Right cardiac atrium (tissue), 5 donors: ENCODE measurements around the gene CDKAL1. TPM values are rescaled to one million over a fixed set of nuclear protein-coding genes. Genes with fewer than 3 reads are reported as not detected.
A peak's percentile ranks its signal among the peaks of the same experiment; 100 is the strongest.

Experiments
- ATAC-seq, 2 donors: fragments of 200-7000 bp; cut with Tn5 transposase; one replicate each; pipeline versions ENCODE4 v1.8.0 to v1.9.1; 2020; ENCODE audit warnings: moderate library complexity in 2 of 2, mild to moderate bottlenecking in 1 of 2
- DNase-seq, 3 donors: peaks; one replicate each; pipeline ENCODE4 v3.0.0-alpha.2; 2020
- H3K27ac ChIP-seq: one replicate; pipeline ENCODE4 v1.5.1; 2013; ENCODE audit warnings: mild to moderate bottlenecking, low read length, control low read depth, moderate library complexity
- H3K27me3 ChIP-seq: one replicate; pipeline ENCODE4 v1.6.1; 2013; ENCODE audit not compliant: control insufficient read depth, insufficient read depth
- H3K4me1 ChIP-seq: one replicate; pipeline ENCODE4 v1.6.1; 2013; ENCODE audit warnings: low read length; ENCODE audit not compliant: control insufficient read depth, insufficient read depth
- H3K4me3 ChIP-seq: one replicate; pipeline ENCODE4 v1.5.1; 2013; ENCODE audit warnings: low read length, control low read depth
- H3K9me3 ChIP-seq: one replicate; pipeline ENCODE4 v1.6.1; 2013; ENCODE audit warnings: low read length; ENCODE audit not compliant: control insufficient read depth
- WGBS: extraction: QIAGEN DNeasy Blood & Tissue Kit; methylation state at CpG from one replicate; pipeline ENCODE4 v1.1.7; 2013; 5-methylcytosine and 5-hydroxymethylcytosine counted together
- intact Hi-C, 4 donors: fragments of 100-400 bp; cut with DNase I; formaldehyde crosslinking; loops; one replicate each; pipeline versions ENCODE4 v1.11.0 to v1.14.0; 2022 to 2023
- polyA plus RNA-seq: library from polyadenylated mRNA; stranded (reverse); fragments of 200-250 nt; gene quantifications from one replicate; pipeline ENCODE4 v1.2.3, GENCODE V29; 2013
- total RNA-seq, 4 donors: library from RNA; stranded (reverse); fragmentation: NEBNext Ultra II Directional; extraction: Animal tissue kit (Norgen Biotek cat#: 25700); gene quantifications; one replicate each; pipeline ENCODE4 v1.2.1, GENCODE V29; 2021
- donor health status: healthy with polysubstance abuse.
- donor health status: DM: no; HTN: yes; CAD: no.
- donor health status: DM: no; HTN: no; CAD: no.
- donor health status: DM: no; HTN: yes; CAD: no; lungs with severe emphysema.
- donor health status: DM: yes; HTN: yes; CAD: no.

The CDKAL1 gene
- total and polyA plus RNA-seq, 5 donors, result 3.6 to 11.5 (median 10.8) TPM

GRCh38 chr6:21111093-21111725 is 577.0 kb downstream of the CDKAL1 start:
- ATAC-seq (no peak), DNase-seq (no peak)
- peaks cover 1% of the 10 kb centered on the region for H3K4me1 ChIP-seq
- no peaks in the 10 kb centered on the region for H3K27me3 ChIP-seq
- no peak overlapping the region for H3K4me3 ChIP-seq
- H3K27ac ChIP-seq, result no peak overlapping the region
- 80% methylated on average over 4 of the region's 4 CpGs for WGBS
- intact Hi-C loops, result no loop called here
- H3K9me3 ChIP-seq, result no peaks in the 10 kb centered on the region

GRCh38 chr6:21115111-21115510 is 580.9 kb downstream of the CDKAL1 start:
- 27% methylated on average over 2 of the region's 2 CpGs for WGBS
- intact Hi-C loops, result no loop called here
- Histone ChIP-seq H3K4me1 (peaks cover 1% of the 10 kb centered on the region), H3K9me3 (no peaks in the 10 kb centered on the region), H3K27me3 (no peaks in the 10 kb centered on the region), H3K27ac (no peak overlapping the region), H3K4me3 (no peak overlapping the region)
- peak; percentile 59 to 77 for ATAC-seq
- peak in 1 of 3 donors; percentile 63 for DNase-seq

- WGBS, result 71% methylated on average over 3 of the region's 3 CpGs
- Histone ChIP-seq H3K9me3 (no peaks in the 10 kb centered on the region), H3K27me3 (no peaks in the 10 kb centered on the region), H3K4me1 (peaks cover 1% of the 10 kb centered on the region), H3K27ac (no peak overlapping the region), H3K4me3 (no peak overlapping the region)
- ATAC-seq, result no peak
- intact Hi-C loops, result no loop called here
- DNase-seq, result no peak
Measured at GRCh38 chr6:21116736-21117135, 582.5 kb downstream of the CDKAL1 start.

GRCh38 chr6:21118216-21118780 is 584.0 kb downstream of the CDKAL1 start:
- H3K27ac ChIP-seq, result no peak overlapping the region
- intact Hi-C loops, result no loop called here
- ATAC-seq (no peak), DNase-seq (no peak)
- no peak overlapping the region for H3K4me3 ChIP-seq
- WGBS, result 97% methylated on average over 5 of the region's 5 CpGs
- no peaks in the 10 kb centered on the region for H3K9me3 ChIP-seq
- no peaks in the 10 kb centered on the region for H3K27me3 ChIP-seq
- H3K4me1 ChIP-seq, result peaks cover 1% of the 10 kb centered on the region

GRCh38 chr6:21121636-21122136 is 587.4 kb downstream of the CDKAL1 start:
- DNase-seq (no peak), ATAC-seq (no peak)
- Histone ChIP-seq H3K27me3 (no peaks in the 10 kb centered on the region), H3K4me1 (no peaks in the 10 kb centered on the region), H3K9me3 (no peaks in the 10 kb centered on the region), H3K4me3 (no peak overlapping the region), H3K27ac (no peak overlapping the region)
- 87% methylated on average over 3 of the region's 3 CpGs for WGBS
- intact Hi-C loops, result no loop called here

- WGBS, result 82% methylated on average over 4 of the region's 4 CpGs
Measured at GRCh38 chr6:21123507-21124436, 589.5 kb downstream of the CDKAL1 start.

GRCh38 chr6:21128601-21129000 is 594.3 kb downstream of the CDKAL1 start:
- Histone ChIP-seq H3K27ac (no peak overlapping the region), H3K4me3 (no peak overlapping the region), H3K27me3 (no peaks in the 10 kb centered on the region), H3K4me1 (no peaks in the 10 kb centered on the region), H3K9me3 (no peaks in the 10 kb centered on the region)
- intact Hi-C loops, result no loop called here
- ATAC-seq (no peak), DNase-seq (no peak)

More at GRCh38 chr6:21123507-21124436, 589.5 kb downstream of the CDKAL1 start:
- intact Hi-C loops, result no loop called here
- H3K27ac ChIP-seq, result no peak overlapping the region
- ATAC-seq (no peak), DNase-seq (no peak)
- no peaks in the 10 kb centered on the region for H3K9me3 ChIP-seq
- H3K27me3 ChIP-seq, result no peaks in the 10 kb centered on the region
- no peaks in the 10 kb centered on the region for H3K4me1 ChIP-seq
- H3K4me3 ChIP-seq, result no peak overlapping the region

- ATAC-seq (no peak), DNase-seq (no peak)
- intact Hi-C loops, result no loop called here
- 80% methylated on average over 3 of the region's 3 CpGs for WGBS
- H3K4me3 ChIP-seq, result no peak overlapping the region
- no peaks in the 10 kb centered on the region for H3K9me3 ChIP-seq
- no peaks in the 10 kb centered on the region for H3K4me1 ChIP-seq
- no peaks in the 10 kb centered on the region for H3K27me3 ChIP-seq
- no peak overlapping the region for H3K27ac ChIP-seq
Measured at GRCh38 chr6:21131406-21131805, 597.1 kb downstream of the CDKAL1 start.

GRCh38 chr6:21132446-21132845 is 598.2 kb downstream of the CDKAL1 start:
- no peaks in the 10 kb centered on the region for H3K27me3 ChIP-seq
- DNase-seq, result no peak

GRCh38 chr6:21132856-21133838 is 598.9 kb downstream of the CDKAL1 start:
- DNase-seq (no peak), ATAC-seq (peak; percentile 31 to 70)
- Histone ChIP-seq H3K4me3 (peak overlapping the region; percentile 29), H3K9me3 (no peaks in the 10 kb centered on the region), H3K27ac (no peak overlapping the region), H3K27me3 (no peaks in the 10 kb centered on the region), H3K4me1 (no peaks in the 10 kb centered on the region)
- intact Hi-C loops, result no loop called here
- 34% methylated on average over 6 of the region's 6 CpGs for WGBS

More at GRCh38 chr6:21132446-21132845, 598.2 kb downstream of the CDKAL1 start:
- Histone ChIP-seq H3K4me3 (no peak overlapping the region), H3K27ac (no peak overlapping the region), H3K9me3 (no peaks in the 10 kb centered on the region), H3K4me1 (no peaks in the 10 kb centered on the region)
- ATAC-seq, result no peak
- WGBS, result 31% methylated on average over 1 of the region's 1 CpG
- intact Hi-C loops, result no loop called here
